NCI-H1436 treated with DMSO at 0.1 percent for 48 hours (cell line): ENCODE results near the gene TCEANC.

Experiments
- DNase-seq: peaks from one replicate; lab custom pipeline; 2025; lab: John Stamatoyannopoulos, UW

Gene TCEANC

GRCh38 chrX:13692771-13693231, 39.9 kb downstream of the TCEANC start:
- no peak for DNase-seq

DNA sequence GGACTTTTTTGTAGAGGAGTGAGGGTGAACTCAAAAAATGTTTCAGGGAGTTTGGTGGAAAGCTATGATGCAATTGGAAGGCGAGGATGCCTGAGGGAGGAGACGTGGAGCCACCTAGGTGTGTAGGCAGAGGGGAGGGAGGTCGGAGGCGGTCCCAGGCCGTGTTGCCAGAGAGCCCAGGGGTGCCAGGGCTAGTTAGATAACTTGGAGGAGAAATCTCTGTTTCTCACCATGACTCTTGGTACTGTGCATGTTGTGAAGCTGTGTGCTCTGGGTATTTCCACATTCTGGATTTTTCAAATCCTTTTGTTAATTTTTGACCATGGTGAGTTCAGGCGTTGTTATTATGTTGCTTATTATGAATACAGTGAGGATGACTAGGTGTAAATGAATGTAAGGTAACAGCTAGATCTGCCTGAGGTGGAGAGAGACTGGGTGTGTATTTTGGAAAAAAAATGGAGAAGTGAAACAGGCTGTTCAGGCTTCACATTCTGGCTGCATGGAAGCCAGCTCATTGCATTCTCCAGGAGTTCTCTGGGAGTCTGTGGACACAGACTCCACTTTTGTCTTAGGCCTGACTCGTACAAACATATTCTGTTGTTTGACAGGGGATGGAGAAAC, 40.5 kb downstream of the TCEANC start:
- no peak for DNase-seq

DNA sequence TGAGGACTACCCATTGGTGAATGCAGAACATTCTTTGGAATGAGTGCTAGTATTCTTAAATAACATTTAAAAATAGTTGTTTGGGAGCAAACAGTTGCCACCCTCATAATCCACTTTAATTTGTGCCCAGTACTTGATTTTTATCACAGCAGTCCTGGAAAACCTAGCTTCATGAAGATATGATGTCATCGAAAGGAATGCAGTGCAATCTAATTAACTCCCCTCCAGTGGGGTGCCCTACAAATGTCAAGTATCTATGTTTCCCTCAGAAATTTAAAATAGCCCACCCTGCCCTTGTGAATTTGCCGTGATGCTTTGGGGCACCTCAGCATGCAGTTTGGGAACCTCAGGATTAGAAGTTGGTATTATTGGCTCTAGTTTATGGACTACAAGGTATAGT, 41.4 kb downstream of the TCEANC start:
- no peak for DNase-seq

DNA sequence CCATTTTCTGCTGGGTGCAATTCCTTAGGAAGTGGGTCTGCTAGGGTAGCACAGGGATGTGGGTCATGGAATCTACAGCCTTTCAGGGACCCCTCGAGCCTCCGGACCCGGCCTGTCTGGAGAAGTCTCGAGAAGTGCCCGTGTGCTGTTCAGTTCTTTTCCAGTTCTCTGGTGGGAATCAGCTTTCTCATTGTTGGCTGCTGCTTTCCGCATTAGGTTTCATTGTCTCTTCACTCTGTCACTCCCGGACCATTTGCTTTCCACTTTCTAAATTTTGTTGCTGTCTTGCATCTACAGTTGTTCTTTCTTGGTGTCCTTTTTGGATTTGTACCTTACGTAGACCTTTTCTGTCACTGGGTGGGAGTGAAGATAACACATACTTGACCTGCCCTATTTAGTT, 42.0 kb downstream of the TCEANC start:
- no peak for DNase-seq

GRCh38 chrX:13695601-13696115, 42.7 kb downstream of the TCEANC start:
- DNase-seq, result no peak

DNA sequence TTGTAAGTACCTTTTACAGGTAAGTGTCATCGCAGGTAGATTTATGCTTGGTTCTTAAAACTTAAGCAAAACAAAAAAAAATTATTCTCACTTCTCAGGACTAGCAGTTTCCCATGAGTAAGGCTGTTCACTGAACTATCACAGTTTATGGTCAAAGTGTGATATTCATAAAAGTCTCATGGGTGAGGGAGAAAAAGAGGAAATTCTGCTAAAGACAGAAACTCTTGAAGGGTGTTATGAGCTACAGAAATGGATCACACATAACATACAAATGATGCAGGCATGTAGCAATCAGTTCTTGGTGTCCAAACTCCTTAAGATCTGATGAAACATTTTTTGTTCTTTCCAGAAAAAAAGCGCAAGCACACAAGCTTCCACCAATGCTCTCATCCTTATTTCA, 44.5 kb downstream of the TCEANC start:
- no peak for DNase-seq

DNA sequence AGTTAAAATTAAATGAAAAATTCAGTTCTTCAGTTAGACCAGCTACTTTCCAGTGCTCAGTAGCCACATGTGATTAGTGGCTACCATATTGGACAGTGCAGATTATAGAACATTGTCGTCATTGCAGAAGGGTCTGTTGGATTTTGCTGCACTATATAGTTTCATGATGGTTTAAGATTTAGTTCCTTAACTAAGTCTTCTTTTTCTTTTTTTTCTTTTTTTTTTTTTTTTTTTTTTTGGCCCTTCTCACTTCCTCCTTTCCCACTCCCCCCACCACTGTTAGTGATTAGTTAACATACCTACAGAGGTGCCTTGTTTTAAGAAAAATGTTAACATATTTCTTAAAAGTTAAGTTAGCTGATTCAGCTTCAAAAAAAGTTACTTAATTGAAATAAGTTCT, 45.0 kb downstream of the TCEANC start:
- no peak for DNase-seq

DNA sequence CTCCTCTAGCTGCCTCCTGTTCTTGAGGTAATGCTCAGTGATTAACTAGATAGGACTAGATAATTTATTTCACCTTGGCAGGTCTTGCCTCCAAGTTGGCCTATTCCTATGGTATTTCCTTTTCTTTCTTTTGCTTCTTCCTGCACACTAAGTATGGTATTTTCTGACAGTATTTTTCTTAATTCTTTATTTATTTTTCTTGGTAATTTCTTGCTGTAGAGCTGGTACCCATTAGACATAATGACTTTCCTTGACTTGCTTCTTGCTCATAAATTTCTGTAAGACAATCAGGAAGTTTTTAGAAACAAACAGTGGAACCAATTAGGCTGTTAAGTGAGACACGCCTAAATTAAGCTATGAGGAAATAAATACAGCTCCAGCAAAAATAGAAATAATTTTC, 45.5 kb downstream of the TCEANC start:
- DNase-seq, result no peak

DNA sequence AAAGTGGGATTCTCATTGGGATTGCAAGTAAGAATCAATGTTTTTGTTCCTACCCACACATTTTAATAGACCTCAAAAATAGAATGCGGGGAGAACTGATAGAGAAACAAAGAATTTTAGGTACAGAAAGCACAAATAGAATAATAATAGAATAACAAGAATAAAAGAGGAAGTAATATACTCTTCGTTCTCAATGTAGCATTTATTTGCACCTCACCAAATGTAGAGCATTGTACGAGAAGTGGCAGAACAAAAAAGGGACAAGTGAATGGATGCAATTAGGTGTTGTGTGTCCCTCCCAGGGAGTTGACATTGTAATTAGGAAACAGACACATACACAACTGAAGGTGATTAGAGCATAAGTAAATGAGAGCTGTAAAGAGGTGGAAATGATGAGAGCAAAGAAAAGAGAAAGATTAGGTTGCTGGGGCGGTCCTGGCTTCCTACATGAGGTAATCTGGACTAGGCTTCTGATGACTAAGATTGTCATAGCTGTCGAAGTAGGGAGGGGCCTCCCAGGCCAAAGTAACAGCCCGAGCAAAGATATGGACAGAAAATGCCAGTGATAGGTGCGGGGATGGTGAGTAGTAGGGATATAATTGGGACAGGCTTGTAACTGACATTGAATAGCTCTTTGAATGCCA, 46.4 kb downstream of the TCEANC start:
- DNase-seq, result no peak

GRCh38 chrX:13700380-13700779, 47.4 kb downstream of the TCEANC start:
- DNase-seq, result no peak

- no peak for DNase-seq
Observed at GRCh38 chrX:13702111-13702789, 49.3 kb downstream of the TCEANC start.

DNA sequence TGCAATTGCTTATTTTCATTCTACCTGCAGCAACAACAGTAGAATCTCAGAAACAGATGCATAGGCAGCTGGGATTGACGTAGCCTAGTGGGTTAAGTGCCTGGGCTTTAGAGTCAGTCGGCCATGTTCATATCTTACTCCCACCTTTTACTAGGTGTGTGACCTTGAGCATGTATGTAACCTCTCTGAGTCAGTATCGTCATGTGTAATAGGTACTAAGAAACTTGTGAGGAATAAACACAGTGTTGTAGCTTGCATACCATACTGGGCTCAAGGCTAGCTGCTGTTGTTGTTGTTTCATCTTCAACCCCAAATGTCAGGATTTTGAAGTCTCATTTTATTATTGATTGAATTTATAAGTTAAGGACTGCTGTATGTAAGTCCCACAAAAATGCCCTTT, 50.2 kb downstream of the TCEANC start:
- DNase-seq, result no peak

GRCh38 chrX:13703589-13703988, 50.6 kb downstream of the TCEANC start:
- DNase-seq, result no peak

- DNase-seq, result no peak
Observed at GRCh38 chrX:13711141-13711540, 58.2 kb downstream of the TCEANC start.
